GM18873 (cell line): Measurements from ENCODE around the gene AGER.
"Not testable (repeated sequence)": the region's sequence is repeated elsewhere in the genome, so short reads cannot be mapped to it uniquely, and the experiment has no call there.

Experiments
- ATAC-seq: cut with Tn5 transposase; IDR thresholded peaks from one replicate; pipeline ENCODE4 v1.9.1; 2021; ENCODE audit warnings: mild to moderate bottlenecking, moderate library complexity, moderate number of reproducible peaks; ENCODE audit not compliant: unreplicated experiment, low FRiP score

AGER gene

GRCh38 chr6:32200711-32201475 lies 16.8 kb upstream of the AGER start:
- ATAC-seq, result no peak

- ATAC-seq, result no peak
These were observed 14.8 kb upstream of the AGER start for GRCh38 chr6:32198866-32199265.

- no peak for ATAC-seq
These were observed 14.3 kb upstream of the AGER start for GRCh38 chr6:32198345-32198696.

- ATAC-seq, result no peak
These were observed 12.9 kb upstream of the AGER start for GRCh38 chr6:32196682-32197616.

GRCh38 chr6:32195902-32196681 lies 12.0 kb upstream of the AGER start:
- ATAC-seq, result peak; percentile 75

- ATAC-seq, result no peak
These were observed 11.5 kb upstream of the AGER start for GRCh38 chr6:32195652-32195901.

- ATAC-seq, result peak; percentile 61
These were observed 11.0 kb upstream of the AGER start for GRCh38 chr6:32194825-32195651.

- ATAC-seq, result no peak
These were observed 10.3 kb upstream of the AGER start for GRCh38 chr6:32194388-32194787.

GRCh38 chr6:32193096-32193495 lies 9.0 kb upstream of the AGER start:
- ATAC-seq, result not testable (repeated sequence)

- ATAC-seq, result no peak
These were observed 8.6 kb upstream of the AGER start, which contains the start of gene GPSM3 for GRCh38 chr6:32192608-32193039. Gene GPSM3, minus strand, starts transcription at chr6:32192643. Its CDS starts 130 bp downstream, at chr6:32192513.

GRCh38 chr6:32191696-32192607 lies 7.9 kb upstream of the AGER start:
- no peak for ATAC-seq

- ATAC-seq, result no peak
These were observed 7.0 kb upstream of the AGER start for GRCh38 chr6:32190911-32191677.

- peak; percentile 49 for ATAC-seq
These were observed 6.2 kb upstream of the AGER start, which contains the start of gene PBX2 for GRCh38 chr6:32190054-32190851. Gene PBX2, minus strand, starts transcription at chr6:32190202. Its CDS starts 287 bp downstream, at chr6:32189915.

GRCh38 chr6:32189742-32190053 lies 5.6 kb upstream of the AGER start:
- no peak for ATAC-seq

- ATAC-seq, result no peak
These were observed 5.2 kb upstream of the AGER start for GRCh38 chr6:32189069-32189741.

- ATAC-seq, result no peak
These were observed 4.5 kb upstream of the AGER start for GRCh38 chr6:32188381-32189068.
